GM18508 (cell line): ENCODE results near the gene TENM3.
"Not testable (repeated sequence)": the region's sequence is repeated elsewhere in the genome, so short reads cannot be mapped to it uniquely, and the experiment has no call there.

ENCODE experiments used
- ATAC-seq: cut with Tn5 transposase; IDR thresholded peaks from one replicate; pipeline ENCODE4 v1.9.1; 2021; ENCODE audit warnings: moderate number of reproducible peaks; ENCODE audit not compliant: insufficient read depth, unreplicated experiment

TENM3 gene

DNA sequence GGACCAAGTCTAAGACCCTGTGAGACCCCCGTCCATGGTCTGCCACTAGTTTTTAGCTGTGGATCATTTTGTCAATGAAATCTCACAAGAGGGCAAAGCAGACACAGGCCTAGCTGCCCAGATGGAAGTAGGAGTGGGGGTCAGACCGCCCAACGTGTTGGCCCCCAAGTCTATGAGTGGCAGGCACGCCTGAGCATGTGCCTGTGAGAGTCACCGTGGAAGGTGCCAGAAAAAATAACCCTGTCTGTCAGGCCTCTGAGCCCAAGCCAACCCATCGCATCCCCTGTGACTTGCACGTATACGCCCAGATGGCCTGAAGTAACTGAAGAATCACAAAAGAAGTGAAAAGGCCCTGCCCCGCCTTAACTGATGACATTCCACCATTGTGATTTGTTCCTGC, 570.9 kb downstream of the TENM3 start:
- ATAC-seq, result not testable (repeated sequence)

DNA sequence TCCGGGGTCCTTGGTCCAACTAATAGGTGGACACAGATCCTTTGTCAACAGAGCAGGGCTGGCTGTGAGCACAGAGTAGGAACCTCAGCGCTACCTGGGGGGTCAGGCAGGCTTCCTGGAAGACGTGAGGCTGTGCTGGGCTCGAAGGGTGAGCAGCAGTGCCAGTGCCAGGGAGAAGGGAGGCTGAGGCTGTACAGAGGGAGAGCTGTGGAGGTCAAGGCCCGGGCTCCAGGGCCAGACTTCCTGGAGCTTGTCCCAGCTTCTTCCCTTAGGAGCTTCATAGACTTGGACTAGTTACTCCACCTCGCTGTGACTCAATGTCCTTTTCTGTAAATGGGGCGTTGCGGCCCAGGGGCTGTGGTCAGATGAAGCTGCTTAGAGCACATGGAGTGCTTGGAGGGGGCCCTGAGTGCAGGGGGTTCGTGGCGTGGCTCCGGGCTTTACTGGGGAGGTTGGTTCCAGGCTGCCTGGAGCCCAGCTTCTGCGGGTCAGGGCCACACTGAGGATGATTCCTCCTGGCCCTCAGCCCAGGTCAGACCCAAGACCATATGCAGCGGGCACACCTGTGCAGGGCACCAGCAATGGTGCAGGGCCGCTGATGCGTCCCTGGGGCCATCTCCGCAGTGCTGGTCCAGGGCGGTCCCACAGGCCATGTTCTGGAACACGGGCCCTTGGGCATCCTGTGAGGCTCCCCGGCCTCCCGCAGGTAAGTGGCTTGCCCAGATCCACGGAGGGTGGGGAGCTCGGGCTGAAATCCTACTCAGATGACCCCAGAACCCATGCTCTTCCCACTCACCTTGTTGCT, 575.9 kb downstream of the TENM3 start:
- no peak for ATAC-seq

DNA sequence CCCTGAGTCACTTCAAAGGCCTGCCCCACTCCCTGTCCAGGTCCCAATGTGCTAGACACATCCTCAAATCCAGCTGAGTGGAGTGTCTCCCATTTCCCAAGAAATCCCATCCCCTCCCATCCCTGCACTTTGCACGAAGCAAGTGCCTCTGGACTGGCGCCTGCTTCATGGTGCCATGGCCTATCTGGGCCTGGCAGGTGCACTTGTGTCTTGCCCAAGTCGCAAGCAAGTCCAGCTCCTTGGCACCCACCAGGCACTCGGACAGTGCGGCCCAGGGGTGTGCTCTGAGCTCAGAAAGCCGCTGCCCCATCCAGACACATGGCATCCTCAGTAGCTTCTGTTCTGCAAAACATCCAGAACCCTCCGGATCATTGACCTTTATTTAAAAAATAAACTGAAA, 576.5 kb downstream of the TENM3 start:
- no peak for ATAC-seq

DNA sequence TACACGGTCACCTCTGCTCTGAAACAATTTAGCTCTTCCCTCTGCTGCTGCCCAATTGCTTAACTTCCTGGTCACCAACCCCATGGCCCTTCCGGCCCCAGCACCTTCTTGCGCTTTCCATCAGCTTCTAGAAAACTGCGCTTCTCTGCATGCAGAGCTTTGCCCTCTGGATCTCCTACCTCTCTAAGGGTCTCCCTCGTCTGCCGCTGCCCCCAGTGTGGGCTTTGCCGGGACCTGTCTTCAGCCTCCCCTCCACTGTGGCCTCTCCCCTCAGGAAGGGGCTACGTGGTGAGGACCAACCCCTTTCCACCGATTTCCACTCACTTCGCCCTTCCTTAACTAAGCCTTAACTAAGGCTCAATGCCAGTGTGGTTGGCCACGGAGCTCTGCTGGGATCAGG, 579.4 kb downstream of the TENM3 start:
- ATAC-seq, result no peak

DNA sequence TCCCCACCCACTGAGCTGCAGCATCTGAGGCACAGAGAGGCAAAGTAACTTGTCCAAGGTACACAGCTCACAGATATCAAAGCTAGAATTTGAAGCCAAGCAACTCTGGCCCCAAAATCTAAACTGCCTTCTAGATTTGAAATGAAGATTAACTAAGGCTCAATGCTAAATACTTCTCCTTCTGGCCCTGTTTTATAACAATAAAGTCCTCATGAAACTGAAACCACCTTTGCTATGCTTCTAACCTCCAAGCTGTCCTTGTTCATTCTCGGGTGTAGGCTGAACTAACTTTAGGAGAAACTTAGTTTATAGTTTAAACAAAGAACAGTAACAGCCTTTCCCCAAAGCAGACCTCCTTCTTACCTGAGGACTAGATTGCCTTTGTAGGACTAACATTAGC, 580.4 kb downstream of the TENM3 start:
- ATAC-seq, result no peak

DNA sequence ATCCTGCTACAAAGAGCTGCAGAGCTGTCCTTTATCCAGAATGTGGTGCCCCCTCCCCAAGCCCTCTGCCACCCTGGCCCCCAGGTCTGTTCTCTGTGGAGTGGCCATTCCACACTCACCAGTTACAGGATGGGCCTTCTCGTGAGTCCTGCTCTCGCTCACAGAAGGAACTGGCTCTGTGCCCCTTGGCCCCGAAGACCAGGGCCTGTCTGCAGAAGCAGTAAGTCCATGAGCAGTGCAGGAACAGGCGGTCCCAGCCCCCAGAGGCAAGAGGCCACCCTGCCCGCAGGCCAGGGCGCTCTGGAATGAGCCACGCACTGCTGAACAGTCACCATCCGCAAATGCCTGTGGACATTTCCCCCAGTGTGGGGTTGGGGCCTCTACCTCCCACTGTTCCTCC, 581.8 kb downstream of the TENM3 start:
- no peak for ATAC-seq

DNA sequence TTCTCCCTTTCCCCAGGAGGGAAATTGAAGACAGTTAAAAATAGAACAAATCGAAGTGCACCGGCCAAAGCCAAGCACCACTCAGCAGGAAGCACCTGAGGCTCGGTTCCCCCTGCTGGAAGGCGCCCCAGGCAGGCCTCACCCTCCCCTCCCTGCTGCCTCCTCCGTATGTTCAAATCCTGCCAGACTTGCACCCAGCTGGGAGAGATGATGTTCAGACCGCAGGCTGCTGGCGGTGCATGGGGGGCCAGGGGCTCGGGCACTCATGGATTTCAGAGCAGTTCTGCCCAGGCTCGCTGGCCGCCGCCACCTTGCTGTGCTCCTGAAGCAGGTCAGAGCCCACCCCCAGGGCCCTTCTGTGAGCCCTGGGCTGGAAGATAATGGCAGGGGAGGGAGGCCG, 582.6 kb downstream of the TENM3 start:
- ATAC-seq, result no peak

DNA sequence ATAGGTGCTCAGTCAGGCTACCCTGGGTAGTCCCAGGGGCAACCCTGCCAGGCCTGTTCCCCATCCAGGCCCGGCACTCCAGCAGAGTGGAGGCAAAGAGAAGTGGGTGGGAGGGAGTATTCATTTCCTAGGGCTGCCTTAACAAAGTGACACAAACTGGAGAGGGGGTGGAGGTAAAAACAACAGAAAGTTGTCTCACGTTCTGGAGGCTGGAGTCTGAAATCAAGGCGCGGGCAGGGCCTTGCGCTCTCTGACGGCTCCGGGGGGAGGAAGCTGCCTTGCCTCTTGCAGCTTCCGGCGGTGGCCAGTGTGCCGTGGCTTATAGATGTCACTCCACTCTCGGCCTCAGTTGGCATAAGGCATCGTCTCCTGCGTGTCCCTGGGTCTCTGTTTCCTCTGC, 583.2 kb downstream of the TENM3 start:
- ATAC-seq, result peak; percentile 36

DNA sequence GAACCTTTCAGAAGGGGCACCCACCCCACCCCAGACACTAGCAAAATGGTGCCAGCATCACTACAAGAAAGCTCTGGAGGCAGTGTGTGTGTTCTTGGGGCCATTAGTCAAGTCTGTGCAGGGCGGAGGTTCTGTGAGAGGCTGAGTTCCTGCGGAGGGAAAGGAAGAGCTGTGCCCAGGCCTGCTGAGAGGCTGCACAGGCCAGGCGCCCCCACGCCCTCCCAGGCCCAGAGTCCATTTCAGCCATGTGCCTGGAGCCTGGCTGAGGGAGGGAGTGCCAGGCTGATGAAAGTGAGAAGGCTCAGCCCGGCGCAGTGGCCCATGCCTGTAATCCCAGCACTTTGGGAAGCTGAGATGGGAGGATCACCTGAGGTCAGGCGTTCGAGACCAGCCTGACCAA, 584.0 kb downstream of the TENM3 start:
- ATAC-seq, result no peak

DNA sequence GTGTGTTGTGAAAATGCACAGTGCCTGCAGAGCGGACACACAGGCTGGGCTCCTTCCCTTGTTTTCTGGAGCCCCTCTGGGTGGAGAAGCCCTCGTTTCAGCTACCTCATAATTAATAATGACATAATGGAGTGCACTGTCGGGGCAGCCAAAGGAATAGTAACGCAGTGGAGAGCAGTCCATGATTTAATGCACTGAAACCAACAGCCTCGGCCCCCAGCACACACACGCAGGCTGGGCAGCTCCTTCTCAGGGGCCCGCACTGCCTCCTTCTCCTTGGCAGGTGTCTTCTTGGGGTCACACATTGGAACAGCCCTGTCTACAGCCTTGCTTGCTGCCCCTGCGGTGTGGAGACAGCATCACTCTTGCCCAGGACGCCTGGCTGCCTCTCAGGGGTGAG, 584.8 kb downstream of the TENM3 start:
- no peak for ATAC-seq

DNA sequence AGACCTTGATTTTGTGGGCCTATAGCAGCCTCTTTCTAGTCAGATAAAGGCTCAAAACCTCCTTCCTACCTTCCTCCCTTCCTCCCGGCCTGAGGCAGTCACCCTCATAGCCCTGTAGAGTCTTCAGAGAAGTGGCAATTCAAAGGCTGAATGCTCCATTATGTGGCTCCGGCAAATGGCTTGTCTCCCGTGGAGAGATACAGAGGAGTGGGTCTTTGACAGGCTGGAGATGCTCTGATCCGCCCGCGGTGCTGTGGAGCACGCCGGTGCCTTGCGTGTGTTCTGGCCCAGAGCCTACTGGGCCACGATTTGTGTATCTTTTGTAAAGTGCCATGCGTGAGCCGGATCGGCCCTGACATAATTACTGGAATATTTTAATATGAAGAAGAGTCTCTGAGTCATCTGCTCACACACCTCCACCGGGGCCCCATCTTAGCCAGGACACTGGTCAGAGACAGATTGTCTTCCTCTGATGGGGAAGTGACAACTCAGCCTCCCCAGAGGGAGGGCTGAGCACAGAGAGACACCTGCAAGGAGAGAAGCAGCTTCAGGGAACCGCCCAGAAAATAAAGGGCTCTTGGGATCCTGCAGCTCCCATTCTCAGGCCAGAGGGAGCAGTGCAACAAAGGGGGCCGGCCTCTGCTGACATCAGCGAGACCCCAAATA, 585.3 kb downstream of the TENM3 start:
- no peak for ATAC-seq

DNA sequence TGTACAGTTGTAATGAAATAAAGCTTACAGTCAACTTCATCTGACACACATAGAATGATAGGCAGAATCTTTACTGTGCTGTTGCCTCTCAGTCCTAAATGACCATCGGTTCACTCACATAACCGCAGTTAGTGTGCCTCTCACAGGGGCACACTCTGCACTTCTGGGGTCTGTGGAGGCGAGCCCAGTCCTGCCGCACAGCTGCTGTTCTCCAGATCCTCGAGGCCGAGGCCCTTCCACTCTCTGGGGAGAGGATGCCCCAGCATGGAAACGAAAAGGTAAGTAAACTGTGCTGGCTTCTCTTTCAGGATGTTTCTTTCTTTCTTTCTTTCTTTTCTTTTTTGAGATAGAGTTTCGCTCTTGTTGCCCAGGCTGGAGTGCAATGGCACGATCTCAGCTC, 586.0 kb downstream of the TENM3 start:
- no peak for ATAC-seq

DNA sequence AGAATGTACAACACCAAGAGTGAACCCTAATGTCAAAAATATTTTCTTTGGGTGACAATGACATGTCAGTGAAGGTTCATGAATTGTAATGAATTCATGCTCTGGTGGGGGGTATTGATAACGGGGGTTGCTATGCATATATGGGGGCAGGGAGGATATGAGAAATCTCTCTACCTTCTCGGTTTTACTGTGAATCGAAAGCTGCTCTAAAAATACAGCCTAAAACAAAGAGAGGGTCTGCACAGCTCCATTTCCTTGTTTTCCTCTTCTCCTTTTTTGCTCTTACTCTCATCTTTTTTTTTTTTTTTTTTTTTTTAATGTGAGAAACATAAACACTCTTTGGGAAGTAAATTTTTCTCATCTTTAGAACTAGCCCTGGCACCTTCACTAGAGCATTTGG, 588.2 kb downstream of the TENM3 start:
- ATAC-seq, result no peak

DNA sequence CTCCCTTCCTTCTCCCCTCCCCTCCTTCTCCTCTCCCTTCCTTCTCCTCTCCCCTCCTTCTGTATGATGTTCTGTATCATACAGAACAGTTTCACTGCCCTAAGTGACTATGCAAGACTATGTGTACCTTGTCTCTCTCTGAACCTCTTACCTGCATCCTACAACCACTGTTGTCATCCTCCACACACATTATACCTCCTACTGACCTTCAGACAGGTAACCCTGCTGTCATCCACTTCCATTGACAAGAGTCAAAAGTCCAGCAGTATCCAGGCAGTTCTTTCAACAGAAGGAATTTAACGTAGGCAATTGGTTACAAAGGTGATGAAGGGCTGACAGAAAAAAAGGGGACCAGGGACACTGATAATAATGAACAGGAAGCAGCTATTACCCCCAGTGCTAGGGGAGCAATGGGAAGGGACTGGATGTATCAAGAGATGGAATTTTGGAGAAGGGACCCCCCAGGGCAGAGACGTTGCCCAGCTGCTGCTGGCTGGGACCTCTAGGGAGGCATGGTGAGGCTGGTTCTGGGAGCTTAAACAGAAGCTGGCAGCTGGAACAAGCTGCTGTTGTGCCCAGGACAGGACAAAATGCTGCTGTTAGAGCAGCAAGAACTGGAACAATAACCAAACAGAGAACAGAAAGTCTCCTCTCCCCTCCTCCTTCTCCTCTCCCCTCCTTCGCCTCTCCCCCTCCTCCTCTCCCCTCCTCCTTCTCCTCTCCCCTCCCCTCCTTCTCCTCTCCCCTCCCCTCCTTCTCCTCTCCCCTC, 589.3 kb downstream of the TENM3 start:
- ATAC-seq, result no peak

DNA sequence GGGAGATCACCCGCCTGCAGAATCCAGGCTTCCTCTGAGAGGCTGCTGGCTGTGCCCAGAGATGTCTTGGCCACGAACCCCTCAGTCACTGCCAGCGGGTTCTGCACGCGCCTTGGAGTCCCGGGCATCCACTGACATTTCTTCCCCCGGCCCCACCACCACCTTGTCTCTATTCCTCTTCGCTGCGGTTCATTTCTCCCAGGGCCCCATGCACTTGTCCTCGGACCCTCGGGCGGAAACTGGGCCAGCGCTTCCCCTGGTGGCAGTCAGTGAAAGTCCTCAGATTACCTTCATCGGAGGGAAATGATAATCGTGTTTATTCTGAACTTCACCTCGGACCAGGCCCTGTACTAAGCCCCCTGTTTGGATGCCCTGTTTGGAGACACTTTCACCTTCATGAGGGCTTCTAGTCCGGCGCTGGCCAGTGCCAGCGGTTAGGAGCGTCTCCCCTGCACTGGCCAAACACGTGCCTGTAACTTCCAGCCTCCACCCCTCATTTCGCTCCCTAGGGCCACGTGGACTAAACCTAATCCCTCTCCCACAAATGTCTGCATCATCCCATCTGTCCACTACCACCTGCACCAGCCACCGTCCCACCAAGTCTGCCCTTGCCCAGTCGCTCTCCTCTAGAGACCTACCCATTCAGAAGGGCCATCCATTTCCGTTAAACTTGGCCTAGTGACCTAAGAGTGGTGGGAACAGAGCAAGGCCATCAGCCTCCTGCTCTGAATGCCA, 592.0 kb downstream of the TENM3 start:
- ATAC-seq, result no peak

DNA sequence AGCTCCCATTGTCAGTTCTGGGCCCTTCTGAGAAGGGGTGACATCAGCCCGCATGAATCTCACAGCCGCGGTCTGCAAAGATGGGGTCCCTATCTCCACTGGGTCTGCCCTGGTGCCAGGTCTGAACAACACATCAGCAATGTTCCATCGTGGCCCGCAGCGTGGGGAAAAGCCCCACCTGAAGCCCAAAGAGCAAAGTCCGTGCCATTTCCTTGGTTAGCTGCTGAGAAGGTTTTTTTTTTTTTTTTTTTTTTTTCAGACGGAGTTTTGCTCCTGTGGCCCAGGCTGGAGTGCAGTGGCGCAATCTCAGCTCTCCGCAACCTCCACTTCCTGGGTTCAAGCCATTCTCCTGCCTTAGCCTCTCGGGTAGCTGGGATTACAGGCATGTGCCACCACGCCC, 594.6 kb downstream of the TENM3 start:
- no peak for ATAC-seq

DNA sequence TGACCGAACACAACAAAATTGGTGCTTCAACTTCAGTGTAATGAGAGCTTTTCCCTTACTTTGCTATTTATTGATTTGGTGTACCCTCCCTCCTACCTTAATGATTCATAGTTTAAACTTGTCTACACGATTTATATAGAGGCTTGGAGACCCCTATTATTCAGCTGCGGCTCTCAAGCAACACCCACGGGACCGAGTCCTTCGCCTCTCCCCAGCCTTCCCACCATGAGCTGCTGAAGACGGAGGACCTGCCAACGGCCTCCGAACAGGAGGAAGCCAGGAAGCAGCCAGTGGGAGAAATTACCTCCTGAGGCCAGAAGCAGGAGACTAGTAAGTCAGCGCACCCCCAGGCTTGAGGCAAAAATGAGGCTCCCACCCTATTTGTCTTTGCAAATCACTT, 595.3 kb downstream of the TENM3 start:
- ATAC-seq, result no peak

DNA sequence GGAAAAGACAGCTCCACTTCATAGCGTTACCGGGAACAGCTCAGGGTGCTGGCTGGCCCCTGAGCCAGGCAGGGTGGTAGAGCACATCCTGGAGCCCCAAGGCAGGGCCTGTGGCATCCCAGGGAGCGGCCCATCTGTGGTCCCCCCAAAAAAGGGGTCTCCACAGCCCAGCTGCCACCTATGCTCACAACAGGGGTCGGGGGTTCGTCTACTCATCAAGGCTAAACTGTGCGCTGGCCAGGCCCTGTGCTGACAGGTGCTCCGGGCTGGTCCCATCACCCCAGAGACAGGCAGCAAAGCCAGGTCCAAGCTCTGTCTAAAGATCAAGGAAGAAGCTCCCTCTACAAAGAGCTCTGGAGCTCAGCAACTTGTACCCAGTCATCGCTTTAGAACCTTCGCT, 596.1 kb downstream of the TENM3 start:
- ATAC-seq, result no peak

DNA sequence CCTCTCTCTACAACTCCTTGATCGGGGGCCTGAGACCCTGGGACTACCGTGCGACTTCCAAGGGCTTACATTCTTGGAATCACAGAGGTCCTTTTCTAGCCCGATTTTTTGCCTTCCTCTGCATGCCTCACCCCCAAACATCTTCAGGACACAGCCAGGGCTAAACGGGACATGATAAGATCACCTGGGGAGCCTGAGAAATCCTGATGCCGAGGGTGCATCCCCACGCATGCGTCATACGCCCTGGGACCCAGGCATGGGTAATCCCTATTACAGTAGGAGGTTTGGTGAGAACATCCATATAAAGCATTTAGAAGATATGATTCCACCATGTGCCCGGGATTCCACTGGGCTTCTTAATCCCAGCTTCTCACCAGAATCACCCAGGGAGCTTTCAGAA, 596.9 kb downstream of the TENM3 start:
- no peak for ATAC-seq

DNA sequence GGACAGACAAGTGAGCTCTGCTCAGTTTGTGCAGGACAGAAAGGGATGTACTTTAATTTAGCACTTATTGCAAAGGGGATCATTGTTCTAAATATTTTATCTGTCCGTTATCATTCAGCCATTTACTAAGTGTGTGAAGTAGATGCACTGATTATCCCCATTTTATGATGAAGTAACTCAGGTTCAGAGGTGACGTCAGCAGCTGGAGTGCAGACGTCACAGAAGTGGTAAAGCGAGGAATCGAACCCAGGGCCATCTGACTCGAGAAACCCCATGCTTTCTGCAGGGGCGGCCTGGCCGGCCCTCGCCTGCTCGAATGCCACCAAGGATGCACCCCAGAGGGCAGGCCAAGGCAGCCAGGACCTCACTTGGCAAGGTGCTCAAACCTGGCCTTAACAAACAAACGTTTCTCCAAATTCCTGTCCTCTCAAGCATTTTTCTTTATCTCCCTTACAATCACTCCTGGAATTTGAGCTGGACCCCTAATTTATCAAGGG, 599.0 kb downstream of the TENM3 start:
- ATAC-seq, result no peak
